ENCODE results near the gene ZBTB9. TPM values are rescaled to one million over a fixed set of nuclear protein-coding genes. Genes with fewer than 3 reads are reported as not detected.

Gene ZBTB9
- total and polyA plus RNA-seq, 10 donors = 3.6 to 8.4 (median 5.5) TPM

DNA sequence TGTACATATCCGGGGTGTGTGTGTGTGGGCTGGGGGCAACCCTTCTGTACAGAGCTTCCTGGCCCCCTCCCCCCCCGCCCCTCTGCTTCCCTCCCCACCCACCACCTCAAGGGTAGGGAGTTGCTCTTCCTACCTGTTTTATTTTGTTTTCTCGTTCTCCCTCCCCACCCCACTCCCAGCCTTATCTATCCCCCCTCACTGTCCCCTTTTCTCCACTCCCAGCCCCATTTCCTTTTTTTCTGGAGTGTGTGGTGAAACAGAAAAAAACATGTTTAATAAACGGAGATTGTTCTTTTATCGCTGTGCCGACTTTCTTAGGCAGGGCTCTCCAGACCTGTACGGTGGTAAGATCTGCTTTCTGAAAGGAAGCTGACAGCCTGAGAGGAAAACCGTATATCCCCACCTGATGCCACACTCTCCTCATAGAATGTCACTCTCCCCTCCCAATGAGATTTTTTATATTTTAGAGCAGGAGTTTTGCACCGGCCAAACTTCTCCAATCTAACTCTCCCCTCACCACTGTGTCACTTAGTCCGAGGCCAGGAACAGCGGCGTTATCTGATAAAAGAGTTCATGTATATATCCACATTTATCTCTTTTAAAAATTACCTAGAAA is 875 bp upstream of the ZBTB9 start:
- intact Hi-C loops (cut with DNase I; ENCODE audit: low total_unique reads) = loop anchor here (10.0 kb wide), 1 partner anchor 191 kb away; no protein-coding TSS in a partner anchor
- WGBS, 5 donors = 0 to 3% (median 1%) methylated on average over 12 of the region's 12 CpGs
- H3K4me3 ChIP-seq = peak overlapping the region; percentile 78 to 98 (median 82)
- H3K27ac ChIP-seq = peak overlapping the region; percentile 68 to 93 (median 86)
- H3K27me3 ChIP-seq (replicated peaks in 1 of 7) = no peaks in the 10 kb centered on the region
- no peaks in the 10 kb centered on the region for H3K9me3 ChIP-seq
- H3K4me1 ChIP-seq = peaks cover 12 to 75% (median 37%) of the 10 kb centered on the region in 6 donors
- peaks cover 0 to 39% (median 7%) of the 10 kb centered on the region in 6 donors for H3K36me3 ChIP-seq
- DNase-seq = no peak
- TF ChIP-seq POLR2AphosphoS5 (IDR thresholded peaks at IDR 0.05) (no peak), POLR2A (IDR thresholded peaks at IDR 0.05) (no peak)
- TF ChIP-seq, protein P1, sequence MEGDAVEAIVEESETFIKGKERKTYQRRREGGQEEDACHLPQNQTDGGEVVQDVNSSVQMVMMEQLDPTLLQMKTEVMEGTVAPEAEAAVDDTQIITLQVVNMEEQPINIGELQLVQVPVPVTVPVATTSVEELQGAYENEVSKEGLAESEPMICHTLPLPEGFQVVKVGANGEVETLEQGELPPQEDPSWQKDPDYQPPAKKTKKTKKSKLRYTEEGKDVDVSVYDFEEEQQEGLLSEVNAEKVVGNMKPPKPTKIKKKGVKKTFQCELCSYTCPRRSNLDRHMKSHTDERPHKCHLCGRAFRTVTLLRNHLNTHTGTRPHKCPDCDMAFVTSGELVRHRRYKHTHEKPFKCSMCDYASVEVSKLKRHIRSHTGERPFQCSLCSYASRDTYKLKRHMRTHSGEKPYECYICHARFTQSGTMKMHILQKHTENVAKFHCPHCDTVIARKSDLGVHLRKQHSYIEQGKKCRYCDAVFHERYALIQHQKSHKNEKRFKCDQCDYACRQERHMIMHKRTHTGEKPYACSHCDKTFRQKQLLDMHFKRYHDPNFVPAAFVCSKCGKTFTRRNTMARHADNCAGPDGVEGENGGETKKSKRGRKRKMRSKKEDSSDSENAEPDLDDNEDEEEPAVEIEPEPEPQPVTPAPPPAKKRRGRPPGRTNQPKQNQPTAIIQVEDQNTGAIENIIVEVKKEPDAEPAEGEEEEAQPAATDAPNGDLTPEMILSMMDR (IDR thresholded peaks at IDR 0.05 in 8 of 11, conservative IDR thresholded peaks at IDR 0.05 in 3 of 11) = no peak

DNA sequence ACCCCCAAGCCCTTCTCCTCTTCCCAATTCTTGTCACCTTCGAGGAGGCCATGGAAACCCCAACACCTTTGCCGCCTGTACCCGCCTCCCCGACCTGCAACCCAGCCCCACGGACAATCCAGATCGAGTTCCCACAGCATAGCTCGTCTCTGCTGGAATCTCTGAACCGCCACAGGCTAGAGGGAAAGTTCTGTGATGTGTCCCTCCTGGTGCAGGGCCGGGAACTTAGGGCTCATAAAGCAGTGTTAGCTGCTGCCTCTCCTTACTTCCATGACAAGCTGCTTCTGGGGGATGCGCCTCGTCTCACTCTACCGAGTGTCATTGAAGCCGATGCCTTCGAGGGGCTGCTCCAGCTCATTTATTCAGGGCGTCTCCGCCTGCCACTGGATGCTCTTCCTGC is 675 bp downstream of the ZBTB9 start:
- H3K9me3 ChIP-seq = no peaks in the 10 kb centered on the region
- TF ChIP-seq, protein P1 (IDR thresholded peaks at IDR 0.05 in 8 of 11, conservative IDR thresholded peaks at IDR 0.05 in 3 of 11) = no peak
- TF ChIP-seq POLR2AphosphoS5 (IDR thresholded peaks at IDR 0.05) = no peak
- no peak for TF ChIP-seq POLR2A (IDR thresholded peaks at IDR 0.05)
- H3K27ac ChIP-seq = peak overlapping the region in 4 of 8 donors; percentile 83 to 93 (median 90)
- no peaks in the 10 kb centered on the region for H3K27me3 ChIP-seq (replicated peaks in 1 of 7)
- DNase-seq = no peak
- intact Hi-C loops (cut with DNase I; ENCODE audit: low total_unique reads) = loop anchor here (10.0 kb wide), 1 partner anchor 190 kb away; no protein-coding TSS in a partner anchor
- H3K4me1 ChIP-seq = peaks cover 12 to 60% (median 32%) of the 10 kb centered on the region in 6 donors
- 53 to 57% (median 54%) methylated on average over 16 of the region's 16 CpGs for WGBS, 5 donors
- H3K36me3 ChIP-seq = peaks cover 0 to 30% (median 7%) of the 10 kb centered on the region in 6 donors
- H3K4me3 ChIP-seq = peak overlapping the region; percentile 78 to 98 (median 82)

DNA sequence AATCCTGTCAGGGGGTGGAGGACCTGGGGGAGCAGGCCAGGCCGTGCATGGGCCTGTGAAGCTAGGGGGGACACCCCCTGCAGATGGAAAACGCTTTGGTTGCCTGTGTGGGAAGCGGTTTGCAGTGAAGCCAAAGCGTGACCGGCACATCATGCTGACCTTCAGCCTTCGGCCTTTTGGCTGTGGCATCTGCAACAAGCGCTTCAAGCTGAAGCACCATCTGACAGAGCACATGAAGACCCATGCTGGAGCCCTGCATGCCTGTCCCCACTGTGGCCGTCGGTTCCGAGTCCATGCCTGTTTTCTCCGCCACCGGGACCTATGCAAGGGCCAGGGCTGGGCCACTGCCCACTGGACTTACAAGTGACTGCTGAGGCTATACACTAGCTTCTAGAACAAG is 1.8 kb downstream of the ZBTB9 start:
- DNase-seq = no peak
- no peak overlapping the region for H3K27ac ChIP-seq
- H3K27me3 ChIP-seq (replicated peaks in 1 of 7) = no peaks in the 10 kb centered on the region
- no peak for TF ChIP-seq POLR2AphosphoS5 (IDR thresholded peaks at IDR 0.05)
- TF ChIP-seq, protein P1 (IDR thresholded peaks at IDR 0.05 in 8 of 11, conservative IDR thresholded peaks at IDR 0.05 in 3 of 11) = no peak
- no peak for TF ChIP-seq POLR2A (IDR thresholded peaks at IDR 0.05)
- no peak overlapping the region for H3K4me3 ChIP-seq
- 90 to 99% (median 94%) methylated on average over 9 to 12 of the region's 12 CpGs for WGBS, 5 donors
- intact Hi-C loops (cut with DNase I; ENCODE audit: low total_unique reads) = loop anchor here (10.0 kb wide), 1 partner anchor 189 kb away; no protein-coding TSS in a partner anchor
- H3K4me1 ChIP-seq = peaks cover 12 to 49% (median 28%) of the 10 kb centered on the region in 6 donors
- no peaks in the 10 kb centered on the region for H3K9me3 ChIP-seq
- peaks cover 0 to 30% (median 7%) of the 10 kb centered on the region in 6 donors for H3K36me3 ChIP-seq

DNA sequence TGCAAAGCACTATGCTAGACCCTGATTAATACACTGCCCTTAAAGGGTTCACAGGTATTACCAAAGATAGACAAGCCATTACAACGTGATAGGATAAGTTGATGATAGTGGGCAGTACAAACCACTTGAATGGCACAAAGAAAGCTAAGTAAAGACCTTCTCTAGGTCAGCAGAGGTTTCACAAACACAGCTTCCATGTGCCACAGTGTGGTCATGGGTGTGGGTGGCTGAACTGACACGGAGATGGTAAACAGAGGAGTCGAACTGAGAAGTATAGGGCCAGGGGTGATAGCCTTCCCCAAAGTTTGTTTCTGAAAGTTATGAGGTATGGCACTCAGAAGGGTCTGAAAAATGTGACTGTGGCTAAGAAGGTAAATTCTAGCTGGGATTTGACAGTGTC is 4.3 kb downstream of the ZBTB9 start:
- Histone ChIP-seq H3K27me3 (replicated peaks in 1 of 7) (no peaks in the 10 kb centered on the region), H3K27ac (no peak overlapping the region), H3K9me3 (no peaks in the 10 kb centered on the region), H3K36me3 (peaks cover 0 to 25% (median 7%) of the 10 kb centered on the region in 6 donors), H3K4me1 (peaks cover 9 to 24% (median 14%) of the 10 kb centered on the region in 6 donors), H3K4me3 (no peak overlapping the region)
- TF ChIP-seq, protein P1 (IDR thresholded peaks at IDR 0.05 in 8 of 11, conservative IDR thresholded peaks at IDR 0.05 in 3 of 11) = no peak
- no peak for TF ChIP-seq POLR2AphosphoS5 (IDR thresholded peaks at IDR 0.05)
- no peak for TF ChIP-seq POLR2A (IDR thresholded peaks at IDR 0.05)
- DNase-seq = no peak
- intact Hi-C loops (cut with DNase I; ENCODE audit: low total_unique reads) = loop anchor here (10.0 kb wide), 1 partner anchor 186 kb away; no protein-coding TSS in a partner anchor
- 75 to 88% (median 85%) methylated on average over 3 of the region's 3 CpGs for WGBS, 5 donors
